Anterior cingulate cortex (tissue), 58 donors: Measurements from ENCODE around the gene CD244.

Experiments
- DNase-seq, 58 donors: peaks; one replicate each; lab custom pipeline; 2025; lab: John Stamatoyannopoulos, UW

CD244 gene

GRCh38 chr1:160853014-160853413, 9.7 kb downstream of the CD244 start:
- DNase-seq = no peak

- DNase-seq = no peak
These were observed 11.7 kb downstream of the CD244 start for GRCh38 chr1:160850993-160851392.

- no peak for DNase-seq
These were observed 12.1 kb downstream of the CD244 start for GRCh38 chr1:160850541-160850940.

- no peak for DNase-seq
These were observed 16.4 kb downstream of the CD244 start for GRCh38 chr1:160846281-160846680.

- DNase-seq = no peak
These were observed 18.0 kb downstream of the CD244 start for GRCh38 chr1:160844447-160845232.

- DNase-seq = no peak
These were observed 21.6 kb downstream of the CD244 start for GRCh38 chr1:160841079-160841478.

- no peak for DNase-seq
These were observed 22.9 kb downstream of the CD244 start for GRCh38 chr1:160839746-160840145.

- no peak for DNase-seq
These were observed 23.8 kb downstream of the CD244 start for GRCh38 chr1:160838888-160839287.

GRCh38 chr1:160837558-160838205, 25.0 kb downstream of the CD244 start:
- peak in 10 of 58 donors; percentile 7 to 48 (median 18) for DNase-seq

GRCh38 chr1:160836981-160837557, 25.6 kb downstream of the CD244 start:
- no peak for DNase-seq

GRCh38 chr1:160836561-160836960, 26.1 kb downstream of the CD244 start:
- DNase-seq = no peak

- no peak for DNase-seq
These were observed 26.9 kb downstream of the CD244 start for GRCh38 chr1:160835751-160836150.

- no peak for DNase-seq
These were observed 27.6 kb downstream of the CD244 start for GRCh38 chr1:160834945-160835565.

- peak in 5 of 58 donors; percentile 2 to 22 (median 7) for DNase-seq
These were observed 32.1 kb downstream of the CD244 start for GRCh38 chr1:160830321-160831153.

GRCh38 chr1:160829766-160830165, 32.9 kb downstream of the CD244 start:
- no peak for DNase-seq

GRCh38 chr1:160827418-160827817, 35.3 kb downstream of the CD244 start:
- no peak for DNase-seq

GRCh38 chr1:160826546-160826945, 36.1 kb downstream of the CD244 start:
- no peak for DNase-seq

GRCh38 chr1:160823296-160823695, 39.4 kb downstream of the CD244 start:
- no peak for DNase-seq

GRCh38 chr1:160821627-160822026, 41.1 kb downstream of the CD244 start:
- DNase-seq = no peak

- no peak for DNase-seq
These were observed 43.5 kb downstream of the CD244 start for GRCh38 chr1:160819186-160819585.
